ENCODE data around the gene PRKN.

The PRKN gene

DNA sequence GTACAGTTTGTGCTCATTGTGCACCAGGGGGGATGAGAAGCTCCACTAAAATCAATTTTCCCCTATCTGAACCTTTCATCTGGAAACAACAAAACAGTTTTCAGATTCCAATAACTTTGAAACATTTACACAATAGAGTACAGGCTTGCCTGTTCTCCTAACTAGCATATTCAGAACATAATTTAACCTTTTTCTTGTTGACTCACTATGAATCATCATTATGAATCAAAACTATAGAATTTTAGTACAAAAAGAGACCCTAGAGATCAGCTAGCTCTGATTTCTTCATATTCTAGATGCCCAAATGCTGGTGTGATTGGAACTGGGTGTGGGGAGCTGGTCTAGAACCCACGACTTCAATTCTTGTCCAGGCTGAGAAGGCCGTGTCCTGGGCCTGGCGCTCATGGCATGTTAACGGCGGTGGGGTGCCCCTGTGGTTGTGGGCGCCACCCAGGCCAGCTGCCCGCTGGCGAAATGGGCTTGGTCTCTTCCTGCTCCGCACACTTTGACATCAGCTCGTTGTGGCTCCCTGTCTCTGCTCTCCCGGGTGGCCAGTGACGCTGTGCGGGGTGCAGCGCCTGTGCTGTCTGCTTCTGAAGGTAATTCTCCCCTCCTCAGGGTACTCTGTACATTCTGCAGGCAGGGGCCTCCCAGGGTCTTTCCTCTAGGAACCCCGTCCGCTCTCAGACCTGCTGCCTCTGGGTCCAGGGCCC lies 1423.8 kb downstream of the PRKN start:
- no peaks in the 10 kb centered on the region for H4K20me1 ChIP-seq (ENCODE audit: insufficient read depth)
- H3K79me2 ChIP-seq (ENCODE audit: insufficient read depth, low read depth): no peaks in the 10 kb centered on the region
- H3K4me1 ChIP-seq (ENCODE audit: low read depth, poor library complexity, severe bottlenecking): no peaks in the 10 kb centered on the region
- H3K4me2 ChIP-seq: no peak overlapping the region
- TF ChIP-seq, protein P1, sequence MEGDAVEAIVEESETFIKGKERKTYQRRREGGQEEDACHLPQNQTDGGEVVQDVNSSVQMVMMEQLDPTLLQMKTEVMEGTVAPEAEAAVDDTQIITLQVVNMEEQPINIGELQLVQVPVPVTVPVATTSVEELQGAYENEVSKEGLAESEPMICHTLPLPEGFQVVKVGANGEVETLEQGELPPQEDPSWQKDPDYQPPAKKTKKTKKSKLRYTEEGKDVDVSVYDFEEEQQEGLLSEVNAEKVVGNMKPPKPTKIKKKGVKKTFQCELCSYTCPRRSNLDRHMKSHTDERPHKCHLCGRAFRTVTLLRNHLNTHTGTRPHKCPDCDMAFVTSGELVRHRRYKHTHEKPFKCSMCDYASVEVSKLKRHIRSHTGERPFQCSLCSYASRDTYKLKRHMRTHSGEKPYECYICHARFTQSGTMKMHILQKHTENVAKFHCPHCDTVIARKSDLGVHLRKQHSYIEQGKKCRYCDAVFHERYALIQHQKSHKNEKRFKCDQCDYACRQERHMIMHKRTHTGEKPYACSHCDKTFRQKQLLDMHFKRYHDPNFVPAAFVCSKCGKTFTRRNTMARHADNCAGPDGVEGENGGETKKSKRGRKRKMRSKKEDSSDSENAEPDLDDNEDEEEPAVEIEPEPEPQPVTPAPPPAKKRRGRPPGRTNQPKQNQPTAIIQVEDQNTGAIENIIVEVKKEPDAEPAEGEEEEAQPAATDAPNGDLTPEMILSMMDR (conservative IDR thresholded peaks at IDR 0.05; ENCODE audit: low read depth, low read length): no peak
- no peak overlapping the region for H3K4me3 ChIP-seq (IDR thresholded peaks at IDR 0.05; ENCODE audit: insufficient read depth, low read depth, low read length)
- no peak overlapping the region for H3K27ac ChIP-seq
- no peak overlapping the region for H2AFZ ChIP-seq (ENCODE audit: low read depth)
- H3K27me3 ChIP-seq (ENCODE audit: insufficient read depth, low read depth): no peaks in the 10 kb centered on the region
- H3K36me3 ChIP-seq (ENCODE audit: insufficient read depth): no peaks in the 10 kb centered on the region
- no peak overlapping the region for H3K9ac ChIP-seq

DNA sequence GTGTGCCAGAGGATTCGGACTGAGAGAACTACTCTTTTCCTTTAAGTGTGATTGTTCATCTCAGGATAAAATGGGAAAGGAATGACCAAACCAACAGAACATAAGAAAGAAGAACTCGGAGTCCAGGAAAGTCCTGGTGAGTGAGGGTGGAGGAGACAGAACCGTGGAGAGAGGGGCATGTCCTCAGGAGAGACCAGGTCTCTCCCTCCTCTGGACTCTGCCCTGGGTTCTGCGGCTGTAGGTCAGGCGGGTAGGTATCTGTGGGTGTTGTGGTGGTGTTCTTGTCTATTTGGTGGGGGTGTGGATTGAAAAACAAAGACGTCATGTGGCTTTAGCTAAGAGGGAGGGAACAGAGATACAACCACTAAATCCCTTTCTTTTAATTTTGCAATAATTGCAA lies 1424.6 kb downstream of the PRKN start:
- TF ChIP-seq, protein P1 (conservative IDR thresholded peaks at IDR 0.05; ENCODE audit: low read depth, low read length): no peak
- H3K79me2 ChIP-seq (ENCODE audit: insufficient read depth, low read depth): no peaks in the 10 kb centered on the region
- H4K20me1 ChIP-seq (ENCODE audit: insufficient read depth): no peaks in the 10 kb centered on the region
- no peaks in the 10 kb centered on the region for H3K36me3 ChIP-seq (ENCODE audit: insufficient read depth)
- H3K4me1 ChIP-seq (ENCODE audit: low read depth, poor library complexity, severe bottlenecking): no peaks in the 10 kb centered on the region
- H3K4me3 ChIP-seq (IDR thresholded peaks at IDR 0.05; ENCODE audit: insufficient read depth, low read depth, low read length): no peak overlapping the region
- H3K27ac ChIP-seq: no peak overlapping the region
- no peak overlapping the region for H2AFZ ChIP-seq (ENCODE audit: low read depth)
- no peak overlapping the region for H3K4me2 ChIP-seq
- no peak overlapping the region for H3K9ac ChIP-seq
- H3K27me3 ChIP-seq (ENCODE audit: insufficient read depth, low read depth): no peaks in the 10 kb centered on the region

- no peak overlapping the region for H3K27ac ChIP-seq
- no peaks in the 10 kb centered on the region for H4K20me1 ChIP-seq (ENCODE audit: insufficient read depth)
- no peak overlapping the region for H3K4me2 ChIP-seq
- no peaks in the 10 kb centered on the region for H3K36me3 ChIP-seq (ENCODE audit: insufficient read depth)
- no peak overlapping the region for H3K9ac ChIP-seq
- H3K27me3 ChIP-seq (ENCODE audit: insufficient read depth, low read depth): no peaks in the 10 kb centered on the region
- H3K79me2 ChIP-seq (ENCODE audit: insufficient read depth, low read depth): no peaks in the 10 kb centered on the region
- TF ChIP-seq, protein P1 (conservative IDR thresholded peaks at IDR 0.05; ENCODE audit: low read depth, low read length): no peak
- no peak overlapping the region for H3K4me3 ChIP-seq (IDR thresholded peaks at IDR 0.05; ENCODE audit: insufficient read depth, low read depth, low read length)
- H2AFZ ChIP-seq (ENCODE audit: low read depth): no peak overlapping the region
- H3K4me1 ChIP-seq (ENCODE audit: low read depth, poor library complexity, severe bottlenecking): no peaks in the 10 kb centered on the region
Measured at GRCh38 chr6:161301338-161301737, 1426.2 kb downstream of the PRKN start.

- TF ChIP-seq, protein P1 (conservative IDR thresholded peaks at IDR 0.05; ENCODE audit: low read depth, low read length): no peak
- no peak overlapping the region for H3K27ac ChIP-seq
- no peaks in the 10 kb centered on the region for H4K20me1 ChIP-seq (ENCODE audit: insufficient read depth)
- no peaks in the 10 kb centered on the region for H3K36me3 ChIP-seq (ENCODE audit: insufficient read depth)
- no peak overlapping the region for H2AFZ ChIP-seq (ENCODE audit: low read depth)
- H3K9ac ChIP-seq: no peak overlapping the region
- H3K4me1 ChIP-seq (ENCODE audit: low read depth, poor library complexity, severe bottlenecking): no peaks in the 10 kb centered on the region
- H3K79me2 ChIP-seq (ENCODE audit: insufficient read depth, low read depth): no peaks in the 10 kb centered on the region
- no peak overlapping the region for H3K4me2 ChIP-seq
- H3K4me3 ChIP-seq (IDR thresholded peaks at IDR 0.05; ENCODE audit: insufficient read depth, low read depth, low read length): no peak overlapping the region
- no peaks in the 10 kb centered on the region for H3K27me3 ChIP-seq (ENCODE audit: insufficient read depth, low read depth)
Measured at GRCh38 chr6:161300823-161301222, 1426.7 kb downstream of the PRKN start.
